Fibroblast of villous mesenchyme (primary cell): Measurements from ENCODE around the gene HOXB8. TPM values are rescaled to one million over a fixed set of nuclear protein-coding genes. Genes with fewer than 3 reads are reported as not detected.

Experiments
- DNase-seq: peaks from one replicate; pipeline ENCODE4 v3.0.0-alpha.2; 2010; ENCODE audit warnings: low read depth
- H3K4me3 ChIP-seq: 2 replicates; pipeline ENCODE4 v1.5.1; 2011; ENCODE audit warnings: low read depth, mild to moderate bottlenecking, low read length
- total RNA-seq: library from RNA; depleted of rRNA; stranded (reverse); fragments of >200 nt; gene quantifications from 2 replicates; pipeline ENCODE4 v1.2.3, GENCODE V29; 2012
- TF ChIP-seq, protein P1 (sequence below): IDR thresholded peaks from 2 replicates; pipeline ENCODE4 v1.5.1; 2012; ENCODE audit warnings: low read depth, mild to moderate bottlenecking, low read length; ENCODE audit not compliant: insufficient read depth

Gene HOXB8
- total RNA-seq, 1 donor: not detected

- peak overlapping the region; percentile 44 for H3K4me3 ChIP-seq
- TF ChIP-seq, protein P1, sequence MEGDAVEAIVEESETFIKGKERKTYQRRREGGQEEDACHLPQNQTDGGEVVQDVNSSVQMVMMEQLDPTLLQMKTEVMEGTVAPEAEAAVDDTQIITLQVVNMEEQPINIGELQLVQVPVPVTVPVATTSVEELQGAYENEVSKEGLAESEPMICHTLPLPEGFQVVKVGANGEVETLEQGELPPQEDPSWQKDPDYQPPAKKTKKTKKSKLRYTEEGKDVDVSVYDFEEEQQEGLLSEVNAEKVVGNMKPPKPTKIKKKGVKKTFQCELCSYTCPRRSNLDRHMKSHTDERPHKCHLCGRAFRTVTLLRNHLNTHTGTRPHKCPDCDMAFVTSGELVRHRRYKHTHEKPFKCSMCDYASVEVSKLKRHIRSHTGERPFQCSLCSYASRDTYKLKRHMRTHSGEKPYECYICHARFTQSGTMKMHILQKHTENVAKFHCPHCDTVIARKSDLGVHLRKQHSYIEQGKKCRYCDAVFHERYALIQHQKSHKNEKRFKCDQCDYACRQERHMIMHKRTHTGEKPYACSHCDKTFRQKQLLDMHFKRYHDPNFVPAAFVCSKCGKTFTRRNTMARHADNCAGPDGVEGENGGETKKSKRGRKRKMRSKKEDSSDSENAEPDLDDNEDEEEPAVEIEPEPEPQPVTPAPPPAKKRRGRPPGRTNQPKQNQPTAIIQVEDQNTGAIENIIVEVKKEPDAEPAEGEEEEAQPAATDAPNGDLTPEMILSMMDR: no peak
- DNase-seq: peak; percentile 37
These were observed 37.7 kb downstream of the HOXB8 start for GRCh38 chr17:48577330-48577945.

GRCh38 chr17:48576479-48577309 is 38.4 kb downstream of the HOXB8 start:
- peak overlapping the region; percentile 44 for H3K4me3 ChIP-seq
- DNase-seq: peak; percentile 28

GRCh38 chr17:48575673-48576478 is 39.2 kb downstream of the HOXB8 start:
- no peak overlapping the region for H3K4me3 ChIP-seq
- DNase-seq: no peak

More at GRCh38 chr17:48576479-48577309, 38.4 kb downstream of the HOXB8 start:
- TF ChIP-seq, protein P1: no peak

DNA sequence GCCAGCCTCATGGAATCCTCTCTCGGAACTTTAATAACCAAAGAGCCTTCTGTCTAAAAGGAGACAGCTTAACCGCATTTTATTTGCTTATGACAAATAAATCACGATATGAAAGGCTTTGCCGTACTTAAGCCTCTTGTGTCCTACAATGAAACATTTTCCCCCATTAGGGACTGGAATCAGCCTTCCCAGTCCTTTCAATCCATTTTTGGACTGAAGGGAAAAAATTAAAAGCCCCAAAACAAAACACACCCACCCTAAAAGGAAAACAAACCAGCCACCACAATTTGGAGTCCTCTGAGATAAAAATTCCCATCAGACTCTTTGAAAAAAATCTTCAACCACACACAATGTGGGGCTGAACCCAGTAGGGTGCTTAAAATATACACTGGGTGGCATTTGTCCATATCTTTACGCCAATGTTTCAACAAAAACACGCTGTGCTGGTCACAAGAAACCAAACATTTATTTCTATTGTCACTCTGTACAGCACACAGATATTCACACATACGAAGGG is 40.0 kb downstream of the HOXB8 start:
- TF ChIP-seq, protein P1: no peak
- no peak for DNase-seq
- no peak overlapping the region for H3K4me3 ChIP-seq

More at GRCh38 chr17:48575673-48576478, 39.2 kb downstream of the HOXB8 start:
- TF ChIP-seq, protein P1: no peak

DNA sequence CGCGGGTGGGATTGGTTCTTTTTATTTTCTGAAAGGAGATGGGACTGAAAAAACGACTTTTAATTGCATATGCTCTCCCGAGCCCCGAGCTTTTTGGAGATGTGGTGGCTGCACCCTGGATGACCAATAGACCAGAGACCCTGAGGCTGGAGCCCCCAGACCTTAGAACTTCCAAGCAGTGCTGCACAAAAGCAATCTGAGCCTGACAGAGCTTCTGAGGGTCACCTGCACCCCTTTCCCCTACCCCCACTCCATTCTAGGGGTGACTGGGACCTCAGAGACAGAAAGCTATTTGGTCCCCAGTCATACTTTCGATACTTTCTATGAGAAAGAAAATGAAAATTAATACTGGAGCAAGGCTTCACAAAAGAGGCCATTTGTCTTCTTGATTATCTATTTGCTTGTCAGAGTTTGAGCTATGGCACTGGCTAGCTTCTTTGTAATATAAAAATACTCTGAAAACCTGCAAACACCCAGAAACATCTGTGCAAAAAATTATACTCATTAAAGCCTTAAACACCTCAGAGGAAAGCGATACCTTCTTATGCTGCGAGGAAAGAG is 40.5 kb downstream of the HOXB8 start:
- no peak overlapping the region for H3K4me3 ChIP-seq
- TF ChIP-seq, protein P1: no peak
- no peak for DNase-seq

- no peak for DNase-seq
- no peak overlapping the region for H3K4me3 ChIP-seq
- TF ChIP-seq, protein P1: no peak
These were observed 43.2 kb downstream of the HOXB8 start for GRCh38 chr17:48571826-48572417.
